Activated T-cell treated with anti-CD3 and anti-CD28 coated beads for 24 hours (primary cell): Measurements from ENCODE around the gene BAIAP3.
A peak's percentile ranks its signal among the peaks of the same experiment; 100 is the strongest.

Experiments used
- DNase-seq: peaks from one replicate; pipeline ENCODE4 v3.0.0-alpha.2; 2020; ENCODE audit warnings: low read depth

The BAIAP3 gene

DNA sequence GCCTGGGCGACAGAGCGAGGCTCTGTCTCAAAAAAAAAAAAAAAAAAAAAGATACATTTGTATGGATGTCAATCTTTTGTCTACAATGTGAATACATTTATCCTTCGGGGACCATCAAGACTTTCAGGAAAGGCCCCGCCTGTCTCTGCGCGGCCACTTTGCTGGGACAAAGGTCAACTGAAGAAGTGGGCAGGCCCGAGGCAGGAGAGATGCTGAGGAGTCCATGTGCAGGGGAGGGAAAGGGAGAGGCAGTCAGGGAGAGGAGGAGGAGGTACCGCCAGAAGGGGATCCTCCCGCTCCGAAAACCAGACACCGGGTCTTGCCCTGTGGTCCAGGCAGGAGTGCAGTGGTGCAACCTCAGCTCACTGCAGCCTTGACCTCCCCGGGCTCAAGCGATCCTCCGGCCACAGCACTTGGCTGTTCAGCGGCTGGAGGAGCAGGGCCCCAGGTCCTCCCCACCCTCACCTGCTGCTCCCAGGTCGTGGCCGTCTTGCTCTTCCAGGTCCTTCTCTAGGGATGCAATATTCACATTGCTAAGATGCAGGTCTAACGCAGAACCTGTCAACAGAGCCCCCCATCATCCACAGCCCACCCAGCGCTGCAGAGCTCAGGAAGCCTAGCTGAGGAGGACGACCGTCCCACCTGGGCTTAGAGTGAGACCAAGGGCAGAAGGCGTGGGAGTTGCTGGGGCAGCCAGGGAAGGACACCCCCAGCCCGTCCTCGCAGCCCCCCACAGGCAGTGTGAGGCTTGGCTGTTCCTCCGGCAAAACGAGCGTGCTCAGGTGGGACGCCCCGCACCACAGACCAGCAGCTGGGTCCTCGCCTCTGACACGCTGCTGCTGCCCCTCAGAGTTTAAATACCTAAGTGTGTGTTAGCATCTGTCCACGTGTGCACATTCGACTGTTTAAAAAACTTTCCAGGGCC, 37.9 kb downstream of the BAIAP3 start:
- no peak for DNase-seq

DNA sequence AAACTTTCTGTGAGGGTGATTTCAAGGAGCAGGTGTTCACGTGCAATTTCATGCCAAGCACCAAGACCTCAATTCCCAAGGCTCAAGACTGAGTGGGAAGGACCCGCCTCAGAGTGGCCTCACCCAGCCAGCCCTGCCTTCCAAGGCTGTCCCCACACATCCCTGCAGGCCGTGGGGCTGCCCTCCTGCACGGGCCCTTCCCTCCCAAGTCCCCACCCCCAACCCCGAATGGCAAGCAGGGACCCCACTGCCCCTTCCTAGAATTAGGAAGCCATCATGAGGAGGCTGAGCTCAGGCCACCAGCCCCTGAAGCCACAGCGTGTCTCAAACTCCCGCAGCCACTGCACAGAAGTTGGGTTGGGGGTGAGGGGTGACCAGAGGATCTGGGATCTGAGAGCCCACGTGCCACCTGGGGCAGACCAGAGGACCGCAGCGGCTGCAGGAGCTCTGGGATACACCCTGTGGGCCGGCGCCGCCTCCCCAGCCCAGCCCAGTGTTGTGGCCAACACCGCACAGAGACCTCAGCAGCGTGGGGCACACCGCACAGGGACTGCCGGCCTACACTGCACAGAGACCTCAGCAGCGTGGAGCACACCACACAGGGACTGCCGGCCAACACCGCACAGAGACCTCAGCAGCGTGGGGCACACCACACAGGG, 39.0 kb downstream of the BAIAP3 start:
- DNase-seq = no peak

DNA sequence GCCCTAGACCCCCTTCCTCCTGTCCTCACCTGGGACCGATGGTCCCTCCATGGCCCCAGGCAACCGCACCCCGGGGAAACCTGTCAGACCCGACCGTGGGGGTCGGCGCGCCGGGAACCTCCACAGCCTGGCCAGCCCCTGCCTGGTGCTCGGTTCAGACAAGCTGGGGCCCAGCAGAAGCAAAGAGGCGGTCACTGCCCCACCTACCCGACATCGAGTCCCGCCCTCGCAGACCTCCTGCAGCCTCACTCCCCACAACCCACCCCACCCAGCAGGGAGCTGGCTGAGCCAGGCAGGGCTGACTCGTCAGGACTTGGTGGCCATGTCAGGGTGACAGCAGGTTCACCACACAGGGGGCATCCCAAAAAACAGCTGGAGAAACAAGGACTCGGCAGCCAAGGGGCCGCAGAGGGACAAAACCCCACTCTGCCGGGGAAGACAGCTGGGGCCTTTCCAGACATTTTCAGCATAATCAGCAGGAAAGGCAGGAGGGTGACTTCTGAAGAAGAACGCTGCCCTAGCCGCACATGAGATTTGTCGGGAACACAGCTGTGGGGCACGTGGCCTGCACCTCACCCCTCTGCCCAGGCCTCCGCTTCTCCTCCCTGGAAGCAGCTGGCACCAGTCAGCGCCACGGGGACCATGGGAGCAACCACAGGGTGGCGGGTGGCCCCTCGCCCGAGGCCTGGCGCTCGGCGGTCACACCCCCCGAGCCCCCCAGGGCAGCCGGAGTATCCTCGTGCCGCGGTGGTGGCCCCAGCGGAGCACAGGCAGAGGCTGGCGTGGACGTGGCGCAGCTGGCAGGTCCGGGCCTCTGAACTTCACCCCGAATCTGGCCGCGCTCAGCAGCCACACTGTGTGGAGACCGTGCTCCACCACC, 41.2 kb downstream of the BAIAP3 start:
- no peak for DNase-seq

DNA sequence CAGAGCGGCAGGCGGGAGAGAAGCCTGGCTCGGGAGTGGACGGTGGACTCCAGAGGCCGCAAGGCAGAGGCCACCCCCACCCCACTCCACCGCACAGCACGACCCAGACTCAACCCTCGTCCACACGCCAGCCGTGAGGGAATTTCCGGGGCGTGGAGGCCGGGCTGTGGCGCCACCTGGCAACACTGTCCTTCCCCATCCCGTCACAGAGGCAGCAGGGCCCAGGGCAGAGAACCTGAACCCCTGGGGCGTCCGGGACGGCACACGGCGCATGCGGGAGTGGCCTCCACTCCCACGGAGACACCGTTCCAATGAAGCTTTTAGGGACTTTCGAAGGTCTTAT, 41.8 kb downstream of the BAIAP3 start:
- no peak for DNase-seq

DNA sequence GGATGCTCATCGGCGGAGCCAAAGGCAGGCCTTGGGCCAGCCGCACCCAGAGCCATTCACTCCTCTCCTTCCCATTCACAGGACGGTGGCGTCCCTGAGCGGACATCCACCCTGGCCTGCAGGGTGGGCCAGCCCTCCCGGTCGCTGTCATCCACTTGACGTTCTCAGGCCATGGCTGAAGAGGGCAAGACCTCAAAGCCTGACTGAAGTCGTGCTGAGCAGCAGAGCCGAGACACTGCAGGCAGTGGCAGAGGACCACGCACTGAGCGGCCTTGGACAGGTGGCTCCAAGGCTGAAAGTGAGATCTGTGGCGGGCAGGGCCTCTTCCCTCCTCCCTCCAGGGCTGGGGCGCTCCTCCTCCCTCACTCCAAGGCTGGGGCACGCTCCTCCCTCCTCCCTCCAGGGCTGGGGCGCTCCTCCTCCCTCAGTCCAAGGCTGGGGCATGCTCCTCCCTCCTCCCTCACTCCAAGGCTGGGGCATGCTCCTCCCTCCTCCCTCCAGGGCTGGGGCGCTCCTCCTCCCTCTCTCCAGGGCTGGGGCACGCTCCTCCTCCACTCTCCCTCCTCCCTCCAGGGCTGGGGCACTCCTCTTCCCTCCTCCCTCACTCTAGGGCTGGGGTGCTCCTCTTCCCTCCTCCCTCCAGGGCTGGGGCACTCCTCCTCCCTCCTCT, 42.4 kb downstream of the BAIAP3 start:
- DNase-seq = no peak

DNA sequence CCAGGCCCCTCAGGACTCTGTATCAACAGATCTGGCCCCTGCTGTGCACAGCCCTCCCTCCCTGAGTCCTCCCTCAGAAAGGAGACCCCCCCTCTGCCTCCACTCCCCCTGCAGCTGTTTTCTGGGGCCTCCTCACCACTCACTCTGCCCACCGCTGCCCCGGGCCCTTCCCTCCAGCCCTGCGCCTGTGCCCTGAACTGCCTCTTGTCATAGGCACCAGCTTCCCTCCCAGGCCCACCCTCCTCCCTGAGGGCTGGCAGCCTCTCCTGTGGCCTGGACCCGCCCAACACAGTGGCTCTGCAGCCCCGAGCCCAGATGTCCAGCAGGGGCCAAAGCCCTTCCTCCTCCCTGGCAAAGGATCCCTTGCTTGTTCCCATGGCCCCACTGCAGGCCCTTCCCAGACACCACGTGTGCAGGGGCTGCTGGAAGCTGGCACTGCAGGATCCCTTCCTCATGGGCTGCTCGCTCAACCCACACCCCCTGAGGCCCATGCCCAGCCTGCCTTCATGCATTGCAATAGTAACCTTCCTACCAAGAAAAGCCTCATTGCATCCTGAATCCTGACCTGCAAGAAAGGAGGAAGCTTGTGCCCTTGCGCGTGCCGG, 44.1 kb downstream of the BAIAP3 start:
- no peak for DNase-seq

DNA sequence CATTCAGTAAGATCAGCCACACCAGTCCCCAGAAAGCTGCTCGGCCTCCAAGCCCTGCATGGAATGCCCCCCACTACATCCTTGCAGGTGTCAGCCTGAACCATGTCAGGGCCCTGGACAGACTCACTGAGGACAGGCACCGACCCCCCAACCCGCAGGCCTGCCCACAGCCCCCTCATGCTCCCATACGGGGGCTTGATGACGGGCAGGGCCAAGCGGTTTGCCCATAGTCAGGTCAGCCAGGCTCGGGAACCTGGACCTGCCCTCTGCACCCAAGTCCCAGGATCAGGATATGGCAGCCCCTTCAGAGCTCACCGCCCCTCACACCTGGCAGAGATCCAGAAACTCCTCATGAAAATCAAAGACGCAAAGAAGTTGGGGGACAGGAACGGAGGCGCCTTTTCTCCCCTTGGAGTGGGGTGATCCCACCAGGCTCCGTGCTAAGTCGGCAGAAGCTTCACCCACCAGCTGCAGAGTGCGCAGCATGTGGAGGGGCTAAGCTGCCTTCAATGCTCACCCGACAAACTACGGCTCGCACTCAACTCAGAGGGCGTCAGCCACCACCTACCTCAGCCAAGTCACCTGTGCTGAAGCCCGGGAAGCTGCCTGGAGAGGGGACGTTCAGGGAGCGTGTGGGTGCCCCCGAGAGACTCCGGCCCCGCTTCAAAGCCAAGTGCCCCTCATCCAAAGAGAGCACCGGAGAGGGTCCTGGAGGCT, 44.8 kb downstream of the BAIAP3 start:
- DNase-seq = no peak

DNA sequence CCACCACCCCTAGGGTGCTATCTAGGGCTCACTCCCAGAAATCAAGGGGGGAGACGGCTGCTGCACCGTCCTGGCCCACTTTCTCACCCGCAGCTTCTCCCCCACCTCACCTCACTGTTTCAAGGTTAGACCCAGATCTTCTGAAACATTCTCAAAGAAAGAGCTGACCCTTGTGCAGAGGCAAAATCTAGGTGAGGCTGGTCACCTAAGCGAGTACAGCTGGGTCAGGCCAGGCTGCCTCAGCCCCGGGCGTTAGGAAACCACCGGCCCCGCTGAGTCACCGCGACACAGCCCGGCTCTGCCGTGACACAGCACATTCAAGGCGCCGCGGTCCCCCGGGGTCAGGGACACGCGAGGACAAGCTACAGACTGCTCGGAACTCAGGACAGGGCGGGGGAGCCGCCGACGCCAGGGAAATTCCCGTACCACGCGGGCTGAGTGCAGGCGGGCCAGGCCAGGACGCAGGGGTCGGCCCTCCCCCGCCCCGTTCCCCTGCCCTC, 45.4 kb downstream of the BAIAP3 start:
- peak; percentile 54 for DNase-seq

DNA sequence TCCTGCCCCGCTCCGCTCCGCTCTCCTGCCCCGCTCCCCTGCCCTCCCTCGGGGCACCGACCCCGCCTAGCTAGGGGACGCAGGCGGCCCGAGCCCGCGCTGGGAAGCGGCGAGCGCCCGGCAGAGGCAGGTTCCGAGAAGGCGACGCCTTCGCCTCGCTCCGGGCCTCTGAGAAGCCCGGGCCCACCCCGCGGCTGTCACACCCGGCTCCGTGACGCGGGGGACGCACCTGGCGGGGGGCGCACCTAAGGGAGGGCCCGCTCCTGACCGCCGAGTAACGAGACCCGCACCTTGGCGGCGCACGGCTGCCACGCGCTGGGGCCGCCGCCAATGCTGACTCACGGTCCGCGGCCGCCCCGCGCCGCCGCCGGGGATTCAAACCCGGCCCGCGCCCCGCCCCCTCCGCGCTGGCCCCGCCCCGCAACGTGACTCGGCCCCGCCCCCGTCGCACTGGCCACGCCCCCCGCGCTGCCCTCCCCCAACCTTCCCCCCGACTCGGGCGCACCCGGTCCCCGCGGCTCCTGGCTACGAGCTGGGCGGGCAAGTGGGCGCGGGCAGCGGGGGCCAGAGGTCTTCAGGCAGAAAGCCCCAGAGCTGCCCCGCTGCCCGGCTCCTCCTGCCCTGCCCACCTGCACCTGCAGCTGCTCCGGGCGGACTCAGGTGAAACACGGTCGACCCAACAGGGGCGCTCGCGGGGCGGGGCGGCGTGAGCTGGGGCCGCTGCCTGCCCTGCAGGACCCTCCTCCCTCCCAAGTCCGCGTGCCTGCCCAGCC, 46.0 kb downstream of the BAIAP3 start:
- peak; percentile 69 for DNase-seq

DNA sequence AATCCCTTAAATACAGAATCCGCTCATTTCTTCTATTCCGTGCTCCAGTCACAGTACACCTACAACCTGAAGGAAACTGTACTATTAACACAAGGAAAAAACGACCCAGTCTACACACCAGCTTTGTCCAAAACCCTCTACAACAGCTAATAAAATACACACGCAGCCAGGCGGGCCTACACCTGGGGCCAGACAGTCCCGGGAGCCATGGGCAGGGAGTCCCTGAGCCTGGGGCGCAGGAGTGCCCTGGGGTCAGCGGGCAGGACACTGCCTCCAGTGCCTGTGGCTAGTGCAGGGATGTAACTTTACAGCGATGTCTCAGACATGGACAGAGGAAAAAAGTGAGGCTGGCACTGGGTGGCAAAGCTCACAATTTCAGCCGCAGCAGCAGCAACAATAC, 46.8 kb downstream of the BAIAP3 start:
- DNase-seq = no peak

DNA sequence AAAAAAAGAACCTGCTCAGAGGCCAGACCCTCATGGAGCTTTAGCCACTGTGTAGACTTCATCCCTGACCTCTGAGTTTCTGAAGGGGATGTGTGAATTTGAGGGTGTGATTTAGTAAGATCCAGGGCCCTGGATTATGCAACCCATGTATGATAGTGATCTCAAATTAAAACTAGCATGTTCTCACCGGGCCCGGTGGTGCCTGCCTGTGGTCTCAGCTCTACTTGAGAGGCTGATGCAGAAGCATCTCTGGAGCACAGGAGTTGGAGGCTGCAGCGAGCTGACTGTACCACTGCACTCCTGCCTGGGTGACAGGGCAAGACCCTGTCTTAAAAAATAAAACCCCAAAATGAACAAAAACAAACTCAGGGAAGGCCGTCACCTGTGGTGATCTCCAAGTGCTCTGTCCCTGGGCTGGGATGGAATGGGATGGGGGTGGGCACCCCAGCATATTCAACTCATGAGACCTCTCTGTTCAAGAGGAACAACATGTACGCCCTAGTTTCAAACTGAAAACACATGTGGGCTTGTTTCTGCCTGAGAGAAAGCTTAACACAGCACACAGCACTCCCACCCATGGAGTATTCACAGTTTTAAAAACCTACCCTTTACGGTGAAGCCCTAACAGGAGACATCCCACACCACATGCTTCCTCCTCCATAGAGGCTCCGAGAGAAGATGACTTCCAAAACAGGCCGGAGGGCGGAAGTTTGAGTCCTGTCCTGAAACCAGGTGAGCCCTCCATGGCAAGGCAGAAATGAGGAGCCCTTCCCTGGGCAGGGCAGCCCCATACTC, 48.4 kb downstream of the BAIAP3 start:
- no peak for DNase-seq

DNA sequence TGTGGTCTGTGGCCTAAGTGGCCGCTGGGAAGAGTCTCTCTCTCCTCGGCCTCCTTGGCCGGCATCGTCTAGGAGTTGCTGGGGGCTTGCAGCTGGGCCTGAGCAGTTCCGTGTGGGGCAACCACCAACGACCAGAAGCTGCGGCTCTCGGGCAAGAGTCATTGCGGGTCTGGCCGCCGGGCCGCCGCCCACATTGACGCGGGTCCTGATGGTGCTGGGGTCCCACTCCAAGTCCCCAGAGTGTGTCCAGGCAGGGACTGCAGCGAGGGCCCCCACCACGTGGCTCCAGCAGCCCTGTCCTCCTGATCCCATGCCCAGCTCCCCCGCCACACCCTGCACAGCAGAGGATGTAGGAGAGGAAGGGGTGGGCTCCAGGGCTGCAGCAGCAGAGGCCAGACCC, 50.1 kb downstream of the BAIAP3 start:
- DNase-seq = no peak

DNA sequence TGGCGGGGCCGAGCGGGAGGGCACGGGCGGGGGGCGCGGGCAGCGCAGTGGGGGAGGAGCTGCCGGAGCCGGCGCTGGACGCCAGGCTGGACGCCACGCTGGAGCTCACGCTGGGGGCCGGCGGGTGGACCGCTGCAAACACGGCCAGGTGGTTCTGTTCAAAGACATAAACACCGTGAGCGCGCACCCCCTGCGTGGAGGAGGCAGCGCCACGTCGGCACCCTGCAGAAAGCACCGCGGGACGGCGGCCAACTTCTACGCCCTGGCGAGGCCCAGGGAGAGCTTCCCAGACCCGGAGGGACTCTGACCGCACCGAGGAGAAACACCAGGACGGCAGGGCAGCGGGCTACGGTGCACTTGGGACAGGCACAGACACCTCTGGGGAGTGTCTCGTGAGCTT, 51.8 kb downstream of the BAIAP3 start:
- no peak for DNase-seq

DNA sequence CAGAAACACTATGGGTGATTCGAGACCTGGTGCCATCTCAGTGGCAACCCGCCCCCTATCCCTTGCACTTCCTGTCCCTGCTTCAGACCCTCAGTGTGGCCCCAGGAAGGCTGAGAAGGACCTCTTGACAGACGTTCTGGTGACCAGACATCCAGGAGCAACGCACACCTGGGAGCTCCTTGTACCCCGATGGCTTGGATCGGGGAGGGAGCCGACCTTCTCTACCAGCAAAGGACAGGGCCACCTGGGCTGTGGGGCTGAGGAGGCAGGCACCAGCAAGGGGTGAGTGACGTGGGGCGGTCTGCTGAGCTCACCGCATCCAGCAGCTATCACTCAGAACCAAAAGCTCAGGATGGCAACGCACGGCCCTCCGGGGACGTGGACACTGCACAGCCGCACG, 53.9 kb downstream of the BAIAP3 start:
- DNase-seq = no peak

DNA sequence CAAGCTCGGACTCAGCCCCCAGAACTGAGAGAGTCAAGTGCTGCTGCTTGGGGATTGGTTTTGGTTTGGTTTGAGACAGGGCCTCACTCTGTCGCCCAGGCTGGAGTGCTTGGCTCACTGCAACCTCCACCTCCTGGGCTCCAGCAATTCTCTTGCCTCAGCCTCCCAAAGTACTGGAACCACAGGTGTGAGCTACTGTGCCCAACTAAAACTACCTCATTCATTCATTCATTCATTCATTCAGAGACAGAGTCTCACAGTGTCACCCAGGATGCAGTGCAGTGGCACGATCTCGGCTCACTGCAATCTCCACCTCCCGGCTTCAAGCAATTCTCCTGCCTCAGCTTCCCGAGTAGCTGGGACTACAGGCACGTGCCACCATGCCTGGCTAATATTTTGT, 56.3 kb downstream of the BAIAP3 start:
- no peak for DNase-seq

DNA sequence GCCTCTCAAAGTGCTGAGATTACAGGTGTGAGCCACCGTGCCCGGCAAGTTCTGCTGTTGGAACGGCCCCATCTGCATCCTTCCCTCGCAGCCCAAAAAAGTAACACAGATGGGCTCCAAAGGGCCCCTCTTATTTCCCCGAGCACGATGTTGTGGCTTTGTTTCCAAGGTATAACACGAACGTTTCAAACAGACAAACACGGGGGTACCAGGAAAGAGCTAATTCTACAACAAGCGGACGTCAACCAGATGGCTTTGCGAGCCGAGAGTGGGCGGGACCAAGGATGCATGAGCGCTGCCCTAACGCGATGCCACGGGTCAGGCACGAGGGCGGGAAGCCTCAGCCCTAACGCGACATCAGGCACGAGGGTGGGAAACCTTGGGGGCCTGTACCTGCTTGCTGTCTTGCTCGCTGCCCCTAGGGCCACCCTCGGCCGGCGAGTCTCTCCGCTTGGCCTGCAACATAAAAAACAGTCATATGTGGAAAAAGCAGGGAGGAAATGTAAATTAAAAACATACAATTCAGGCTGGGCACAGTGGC, 56.9 kb downstream of the BAIAP3 start:
- no peak for DNase-seq

DNA sequence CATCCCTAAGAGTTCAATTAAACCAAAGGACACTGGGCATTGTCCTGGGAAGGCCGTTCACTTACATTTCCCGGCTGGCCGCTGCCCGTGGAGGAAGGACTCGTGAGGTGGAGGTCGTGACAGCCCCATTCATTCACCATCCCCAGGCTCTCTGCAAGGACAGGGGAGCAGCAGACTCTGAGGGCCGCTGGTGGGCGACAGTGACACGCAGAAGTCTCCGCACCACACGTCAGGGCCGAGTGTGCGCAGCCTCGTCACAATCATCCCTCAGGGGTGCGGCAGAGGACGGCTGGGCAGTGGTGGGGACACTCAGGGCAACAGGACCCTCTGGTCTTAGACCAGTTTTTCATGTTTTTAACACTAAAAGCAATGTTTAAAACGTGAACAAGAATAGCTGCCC, 59.4 kb downstream of the BAIAP3 start:
- no peak for DNase-seq

DNA sequence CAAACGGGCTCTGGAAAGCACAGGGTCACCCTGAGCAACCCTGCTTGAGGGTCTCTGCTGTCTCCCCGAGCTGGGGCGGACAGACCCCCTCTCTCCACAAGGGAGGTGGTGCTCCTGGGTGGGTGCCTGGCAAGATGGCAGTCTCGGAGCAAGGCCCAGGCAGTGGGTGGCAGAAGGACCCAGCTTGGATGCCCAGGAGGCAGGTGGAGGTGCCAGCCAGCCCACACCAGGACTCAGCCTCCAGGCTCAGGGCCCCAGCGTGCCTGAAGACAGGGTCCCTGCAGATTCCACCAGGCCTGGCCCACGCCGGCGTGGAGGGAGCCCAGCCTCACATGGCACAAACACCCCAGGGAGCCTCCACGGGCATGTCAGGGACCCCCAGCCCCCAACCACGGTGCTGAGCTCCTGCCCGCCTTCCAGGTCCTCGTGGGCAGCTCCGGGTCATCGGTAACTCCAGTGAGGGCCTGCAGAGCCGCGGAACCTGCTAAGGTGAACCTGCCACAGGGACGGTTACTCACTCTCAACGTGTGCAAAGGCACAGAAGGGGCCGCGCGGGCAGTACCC, 60.2 kb downstream of the BAIAP3 start:
- DNase-seq = no peak
